WI38 (cell line): ENCODE data around the gene ANKRD11.

Experiments used
- H3K4me3 ChIP-seq: 2 replicates; pipeline ENCODE4 v1.5.1; 2011; ENCODE audit warnings: low read depth, mild to moderate bottlenecking, control low read depth, low read length
- TF ChIP-seq, protein P1 (sequence below): IDR thresholded peaks from 2 replicates; pipeline ENCODE4 v1.5.1; 2012; ENCODE audit warnings: low read depth, mild to moderate bottlenecking, control low read depth, low read length

Gene ANKRD11

DNA sequence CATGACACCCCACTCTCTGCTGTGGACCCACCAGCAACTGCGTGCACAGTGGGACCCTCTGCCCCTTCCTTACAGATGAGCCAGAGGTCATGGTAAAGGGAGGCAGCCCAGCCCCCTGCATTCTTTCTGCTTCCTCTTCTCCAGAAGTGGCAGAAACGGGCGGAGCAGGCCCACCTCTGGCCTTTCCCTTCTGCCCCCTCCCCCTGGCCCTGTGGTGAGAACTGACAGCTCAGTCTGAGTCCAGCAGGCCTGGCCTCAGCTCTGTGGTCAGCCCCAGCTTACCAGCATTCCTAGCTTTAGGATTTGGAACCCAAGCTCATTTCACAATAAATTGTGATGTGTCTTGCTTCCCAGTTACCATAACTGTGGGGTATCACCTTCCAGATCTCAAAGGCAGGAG is 4.8 kb upstream of the ANKRD11 start:
- no peak overlapping the region for H3K4me3 ChIP-seq
- TF ChIP-seq, protein P1, sequence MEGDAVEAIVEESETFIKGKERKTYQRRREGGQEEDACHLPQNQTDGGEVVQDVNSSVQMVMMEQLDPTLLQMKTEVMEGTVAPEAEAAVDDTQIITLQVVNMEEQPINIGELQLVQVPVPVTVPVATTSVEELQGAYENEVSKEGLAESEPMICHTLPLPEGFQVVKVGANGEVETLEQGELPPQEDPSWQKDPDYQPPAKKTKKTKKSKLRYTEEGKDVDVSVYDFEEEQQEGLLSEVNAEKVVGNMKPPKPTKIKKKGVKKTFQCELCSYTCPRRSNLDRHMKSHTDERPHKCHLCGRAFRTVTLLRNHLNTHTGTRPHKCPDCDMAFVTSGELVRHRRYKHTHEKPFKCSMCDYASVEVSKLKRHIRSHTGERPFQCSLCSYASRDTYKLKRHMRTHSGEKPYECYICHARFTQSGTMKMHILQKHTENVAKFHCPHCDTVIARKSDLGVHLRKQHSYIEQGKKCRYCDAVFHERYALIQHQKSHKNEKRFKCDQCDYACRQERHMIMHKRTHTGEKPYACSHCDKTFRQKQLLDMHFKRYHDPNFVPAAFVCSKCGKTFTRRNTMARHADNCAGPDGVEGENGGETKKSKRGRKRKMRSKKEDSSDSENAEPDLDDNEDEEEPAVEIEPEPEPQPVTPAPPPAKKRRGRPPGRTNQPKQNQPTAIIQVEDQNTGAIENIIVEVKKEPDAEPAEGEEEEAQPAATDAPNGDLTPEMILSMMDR: no peak

GRCh38 chr16:89493776-89494175 is 3.4 kb upstream of the ANKRD11 start:
- TF ChIP-seq, protein P1: no peak
- H3K4me3 ChIP-seq: no peak overlapping the region

DNA sequence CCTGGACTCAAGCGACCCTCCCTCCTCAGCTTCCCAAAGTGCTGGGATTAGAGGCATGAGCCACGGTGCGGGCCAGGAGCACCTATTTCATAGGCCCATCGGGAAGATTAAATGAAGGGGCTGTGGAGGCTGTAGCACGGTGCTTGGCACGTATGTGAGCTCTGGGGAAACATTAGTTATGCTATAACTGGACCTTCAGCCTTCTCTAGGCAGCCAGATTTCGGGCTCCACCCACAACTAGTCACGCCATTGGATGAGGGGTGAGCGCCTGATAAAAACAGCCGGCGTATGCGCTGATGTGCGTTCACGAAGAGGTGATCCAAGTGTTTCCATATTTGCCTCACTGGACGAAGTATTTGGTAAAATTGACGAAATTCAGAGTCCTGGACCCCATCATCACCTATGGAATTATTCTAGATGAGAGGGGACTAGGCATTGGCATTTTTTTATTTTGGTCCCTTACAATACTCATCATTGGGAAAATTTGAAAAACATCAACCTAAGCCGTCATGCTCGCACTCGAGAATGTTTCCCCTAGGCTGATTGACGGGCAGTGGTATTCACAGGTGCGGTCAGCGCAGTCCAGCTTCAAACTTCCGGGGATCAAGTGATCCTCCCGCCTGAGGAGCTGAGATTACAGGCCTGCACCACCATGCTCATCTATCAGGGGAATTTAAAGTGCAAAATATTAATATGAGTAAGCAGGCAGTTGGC is 1.8 kb upstream of the ANKRD11 start:
- TF ChIP-seq, protein P1: no peak

GRCh38 chr16:89491238-89491869 is 993 bp upstream of the ANKRD11 start:
- TF ChIP-seq, protein P1: no peak
- peak overlapping the region; percentile 88 for H3K4me3 ChIP-seq

More for the DNA sequence above, 1.8 kb upstream of the ANKRD11 start:
- H3K4me3 ChIP-seq: peak overlapping the region; percentile 88

DNA sequence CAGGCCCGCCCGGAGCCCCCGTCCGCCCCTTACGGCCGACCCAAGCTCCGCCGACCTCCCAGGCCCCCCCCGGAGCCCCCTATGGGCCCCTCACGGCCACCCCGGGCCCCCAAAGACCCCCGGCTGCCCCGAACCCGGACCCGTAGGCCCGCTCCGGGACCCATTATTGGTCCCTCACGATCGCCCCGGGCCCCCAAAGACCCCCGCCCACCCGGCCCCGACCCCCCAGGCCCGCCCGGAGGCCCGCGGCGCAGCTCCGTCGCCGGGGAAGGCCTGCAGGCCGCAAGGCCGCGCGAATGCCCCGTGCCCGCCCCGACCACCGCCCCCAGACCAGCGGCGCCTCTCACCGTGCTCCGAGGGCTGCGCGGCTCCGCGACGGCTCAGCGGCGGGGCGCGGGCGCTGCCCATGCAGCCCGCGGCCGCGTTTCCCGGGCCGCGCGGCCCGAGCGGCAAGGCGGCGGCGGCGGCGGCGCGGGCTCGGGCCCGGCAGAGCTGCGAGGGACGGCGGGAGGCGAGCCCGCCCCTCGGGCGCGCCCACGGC is 393 bp downstream of the ANKRD11 start:
- peak overlapping the region; percentile 69 for H3K4me3 ChIP-seq
- TF ChIP-seq, protein P1: no peak

DNA sequence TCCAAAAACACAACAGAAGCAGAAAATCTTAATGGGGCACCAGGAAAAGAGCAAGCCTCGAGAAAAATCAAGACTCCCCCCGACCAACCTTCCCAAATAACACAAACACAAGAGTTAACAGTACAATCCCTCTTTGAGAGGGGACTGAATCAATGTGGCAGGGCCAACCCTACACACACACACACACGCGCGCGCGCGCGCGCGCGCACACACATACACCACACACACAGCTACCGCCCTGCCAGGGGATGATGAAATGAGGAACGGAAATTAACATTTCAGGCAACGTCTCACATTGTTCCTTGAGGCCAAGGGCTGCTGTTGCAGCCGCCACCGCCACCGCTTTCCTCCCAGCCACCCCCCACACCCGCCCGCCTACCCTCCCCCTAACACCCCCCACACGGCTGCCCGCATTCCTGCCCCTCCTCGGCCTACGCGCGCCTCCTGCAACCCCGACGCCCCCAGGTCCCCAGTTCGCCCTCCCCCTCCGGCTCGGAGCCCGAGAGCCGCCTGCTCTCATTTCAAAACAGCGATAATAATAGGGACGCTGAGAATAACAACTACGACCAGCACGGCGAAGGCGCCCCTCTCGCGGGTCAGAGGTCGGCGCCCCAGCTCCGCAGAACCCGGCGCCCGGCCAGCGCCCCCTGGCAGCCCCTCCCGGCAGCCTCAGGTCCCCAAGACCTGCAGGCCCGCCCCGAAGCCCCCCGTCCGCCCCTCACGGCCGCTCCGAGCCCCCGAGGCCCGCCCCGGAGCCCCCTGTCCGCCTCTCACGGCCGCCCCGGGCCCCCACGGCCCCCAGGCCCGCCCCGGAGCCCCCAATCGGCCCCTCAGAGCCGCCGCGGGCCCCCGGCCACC is 1.1 kb downstream of the ANKRD11 start:
- H3K4me3 ChIP-seq: peak overlapping the region; percentile 69
- TF ChIP-seq, protein P1: no peak
